HepG2 (cell line): ENCODE data around the gene PRSS36. TPM values are rescaled to one million over a fixed set of nuclear protein-coding genes. Genes with fewer than 3 reads are reported as not detected.

Experiments used
- DNMT1 ChIP-seq: sonication (generic); formaldehyde crosslinking; IDR thresholded peaks from 2 replicates; pipeline ENCODE4 v1.5.1; 2020; ENCODE audit warnings: mild to moderate bottlenecking, missing genetic modification reagents
- HNF4G ChIP-seq, 2 experiments: sonication (generic) in 1 of 2; formaldehyde crosslinking in 1 of 2; IDR thresholded peaks; 2 replicates each; pipeline versions ENCODE4 v1.4.0 to v1.6.1; 2011 to 2020; ENCODE audit warnings: borderline replicate concordance in 2 of 2, low read depth in 2 of 2, mild to moderate bottlenecking in 2 of 2, low read length in 1 of 2, missing genetic modification reagents in 1 of 2, moderate library complexity in 1 of 2
- HOXA9 ChIP-seq: sonication (generic); formaldehyde crosslinking; IDR thresholded peaks from 2 replicates; pipeline ENCODE4 v1.8.1; 2022; ENCODE audit warnings: missing genetic modification reagents, mild to moderate bottlenecking, moderate library complexity, borderline replicate concordance
- MXD3 ChIP-seq: IDR thresholded peaks from 2 replicates; pipeline ENCODE4 v1.6.1; 2016; ENCODE audit warnings: mild to moderate bottlenecking, missing biosample characterization, missing genetic modification reagents
- PBX3 ChIP-seq: sonication (generic); formaldehyde crosslinking; IDR thresholded peaks from 2 replicates; pipeline ENCODE4 v1.8.1; 2023; ENCODE audit warnings: missing genetic modification reagents, inconsistent platforms, borderline replicate concordance
- POLR2G ChIP-seq: fragments of 200-400 bp; formaldehyde crosslinking; IDR thresholded peaks from 2 replicates; pipeline ENCODE4 v1.6.1; 2018; ENCODE audit warnings: mild to moderate bottlenecking, low read depth, low read length, moderate library complexity
- TEF ChIP-seq: sonication (generic); formaldehyde crosslinking; IDR thresholded peaks from 2 replicates; pipeline ENCODE4 v1.5.0; 2020; ENCODE audit warnings: missing genetic modification reagents
- TOE1 ChIP-seq: sonication (generic); formaldehyde crosslinking; IDR thresholded peaks from 2 replicates; pipeline ENCODE4 v1.4.0; 2020; ENCODE audit warnings: mild to moderate bottlenecking, missing genetic modification reagents
- ZBTB43 ChIP-seq: sonication (generic); formaldehyde crosslinking; conservative IDR thresholded peaks from 2 replicates; pipeline ENCODE4 v1.4.0; 2020; ENCODE audit warnings: missing genetic modification reagents
- ZBTB46 ChIP-seq: sonication (generic); formaldehyde crosslinking; IDR thresholded peaks from 2 replicates; pipeline ENCODE4 v1.4.0; 2020; ENCODE audit warnings: mild to moderate bottlenecking, missing genetic modification reagents, borderline replicate concordance
- ZKSCAN8 ChIP-seq: IDR thresholded peaks from 2 replicates; pipeline ENCODE4 v1.6.1; 2016; ENCODE audit warnings: borderline replicate concordance, missing genetic modification reagents, missing compliant biosample characterization
- ZNF142 ChIP-seq: sonication (generic); formaldehyde crosslinking; IDR thresholded peaks from 2 replicates; pipeline ENCODE4 v1.4.0; 2020; ENCODE audit warnings: missing genetic modification reagents
- ZNF501 ChIP-seq: sonication (generic); formaldehyde crosslinking; IDR thresholded peaks from 2 replicates; pipeline ENCODE4 v1.5.1; 2020; ENCODE audit warnings: mild to moderate bottlenecking, moderate library complexity, missing genetic modification reagents
- ZNF879 ChIP-seq: sonication (generic); formaldehyde crosslinking; IDR thresholded peaks from 2 replicates; pipeline ENCODE4 v1.8.1; 2023; ENCODE audit warnings: missing genetic modification reagents
- ZNF891 ChIP-seq: sonication (generic); formaldehyde crosslinking; IDR thresholded peaks from 2 replicates; pipeline ENCODE4 v1.5.0; 2020; ENCODE audit warnings: mild to moderate bottlenecking, missing genetic modification reagents
- polyA plus RNA-seq, 8 experiments: library from polyadenylated mRNA; depleted of rRNA in 3 of 8; stranded (reverse) in 7 of 8; unstranded in 1 of 8; fragments of >200 nt; fragmentation: Illumina TruSeq in 4 of 8; extraction: Trizol in 4 of 8; gene quantifications; 2 replicates each; pipeline versions ENCODE4 v1.2.1 to v1.2.3, GENCODE V29; 2011 to 2016; ENCODE audit warnings: low read depth in 4 of 8, missing spikeins in 1 of 8, mixed read lengths in 1 of 8; ENCODE audit not compliant: insufficient read depth in 1 of 8
- total RNA-seq, 5 experiments: library from RNA; depleted of rRNA; stranded (reverse); fragments of >200 nt; fragmentation: Illumina TruSeq; extraction: Trizol; gene quantifications; 2 replicates each; pipeline ENCODE4 v1.2.3, GENCODE V29; 2016; ENCODE audit warnings: low read depth in 1 of 5

Gene PRSS36
- total and polyA plus RNA-seq, 2 of the 13 experiments (the other 11 are each of a cell fraction or from before 2014, with no cell fraction given) = 1.5 to 2.1 TPM

- TF ChIP-seq ZNF142 (CRISPR knock-in tag) = no peak; the same call in 1 of the 2 replicates
- peak; percentile 73; the same call in 1 of the 2 replicates for TF ChIP-seq MXD3 (CRISPR knock-in tag)
- no peak for TF ChIP-seq TEF (CRISPR knock-in tag)
- no peak for TF ChIP-seq PBX3 (CRISPR knock-in tag)
- TF ChIP-seq ZBTB46 = no peak
- peak; percentile 89 for TF ChIP-seq ZNF501 (CRISPR knock-in tag)
- TF ChIP-seq ZNF891 (CRISPR knock-in tag) = no peak
- TF ChIP-seq ZKSCAN8 (CRISPR knock-in tag) = peak; percentile 67; the same call in 1 of the 2 replicates
- no peak for TF ChIP-seq ZBTB43 (CRISPR knock-in tag)
- TF ChIP-seq HNF4G (IDR thresholded peaks at IDR 0.05; ENCODE audit: borderline replicate concordance, low read depth, low read length) = no peak
- TF ChIP-seq HNF4G (CRISPR knock-in tag; IDR thresholded peaks at IDR 0.05; ENCODE audit: borderline replicate concordance, low read depth) = no peak; the same call in none of the 2 replicates
- peak; percentile 78; the same call in 1 of the 2 replicates for TF ChIP-seq DNMT1 (CRISPR knock-in tag)
- peak; percentile 74; the same call in 1 of the 2 replicates for TF ChIP-seq POLR2G
- TF ChIP-seq ZNF879 (CRISPR knock-in tag) = no peak
- 0 out of 2 replicates have a peak, but pooled peaks have one; percentile 45 for TF ChIP-seq TOE1 (CRISPR knock-in tag)
- TF ChIP-seq HOXA9 (CRISPR knock-in tag) = no peak
Measured at GRCh38 chr16:31142109-31143010, 7.5 kb downstream of the PRSS36 start (continued).
